ENCODE data around the gene WDR44. TPM values are rescaled to one million over a fixed set of nuclear protein-coding genes. Genes with fewer than 3 reads are reported as not detected.
A peak's percentile ranks its signal among the peaks of the same experiment; 100 is the strongest.

The WDR44 gene
- total RNA-seq, 4 donors from 2014 or later, result 10.8 to 31.2 (median 15.0) TPM

GRCh38 chrX:118325453-118325852 lies 20.5 kb upstream of the WDR44 start:
- no peaks in the 10 kb centered on the region for H3K36me3 ChIP-seq
- no peak overlapping the region for H3K27ac ChIP-seq
- H3K27me3 ChIP-seq, result no peaks in the 10 kb centered on the region
- 32% methylated on average over 2 of the region's 2 CpGs; no CpG with 5 or more reads in 1 of the 2 donors for WGBS, 2 donors (ENCODE audit: low coverage in 1 of 2)
- H3K4me1 ChIP-seq, result no peaks in the 10 kb centered on the region
- no peak for DNase-seq
- intact Hi-C loops (cut with DNase I; ENCODE audit: low total_unique reads), result no loop called here
- TF ChIP-seq, protein P1, sequence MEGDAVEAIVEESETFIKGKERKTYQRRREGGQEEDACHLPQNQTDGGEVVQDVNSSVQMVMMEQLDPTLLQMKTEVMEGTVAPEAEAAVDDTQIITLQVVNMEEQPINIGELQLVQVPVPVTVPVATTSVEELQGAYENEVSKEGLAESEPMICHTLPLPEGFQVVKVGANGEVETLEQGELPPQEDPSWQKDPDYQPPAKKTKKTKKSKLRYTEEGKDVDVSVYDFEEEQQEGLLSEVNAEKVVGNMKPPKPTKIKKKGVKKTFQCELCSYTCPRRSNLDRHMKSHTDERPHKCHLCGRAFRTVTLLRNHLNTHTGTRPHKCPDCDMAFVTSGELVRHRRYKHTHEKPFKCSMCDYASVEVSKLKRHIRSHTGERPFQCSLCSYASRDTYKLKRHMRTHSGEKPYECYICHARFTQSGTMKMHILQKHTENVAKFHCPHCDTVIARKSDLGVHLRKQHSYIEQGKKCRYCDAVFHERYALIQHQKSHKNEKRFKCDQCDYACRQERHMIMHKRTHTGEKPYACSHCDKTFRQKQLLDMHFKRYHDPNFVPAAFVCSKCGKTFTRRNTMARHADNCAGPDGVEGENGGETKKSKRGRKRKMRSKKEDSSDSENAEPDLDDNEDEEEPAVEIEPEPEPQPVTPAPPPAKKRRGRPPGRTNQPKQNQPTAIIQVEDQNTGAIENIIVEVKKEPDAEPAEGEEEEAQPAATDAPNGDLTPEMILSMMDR (IDR thresholded peaks at IDR 0.05), result peak in 1 of 5 experiments; percentile 11
- no peak for TF ChIP-seq EP300 (IDR thresholded peaks at IDR 0.05; ENCODE audit: low read depth)
- no peak for TF ChIP-seq POLR2AphosphoS5 (IDR thresholded peaks at IDR 0.05)
- in situ Hi-C loops (cut with MboI; ENCODE audit: low pct_ligation_motif_present in 1 of 4, low pct_unique_long_range_greater_than_20kb in 1 of 4, low sequenced_read_pairs in 3 of 4), result no loop called here
- H3K9me3 ChIP-seq, result no peaks in the 10 kb centered on the region
- H3K4me3 ChIP-seq, result no peak overlapping the region

DNA sequence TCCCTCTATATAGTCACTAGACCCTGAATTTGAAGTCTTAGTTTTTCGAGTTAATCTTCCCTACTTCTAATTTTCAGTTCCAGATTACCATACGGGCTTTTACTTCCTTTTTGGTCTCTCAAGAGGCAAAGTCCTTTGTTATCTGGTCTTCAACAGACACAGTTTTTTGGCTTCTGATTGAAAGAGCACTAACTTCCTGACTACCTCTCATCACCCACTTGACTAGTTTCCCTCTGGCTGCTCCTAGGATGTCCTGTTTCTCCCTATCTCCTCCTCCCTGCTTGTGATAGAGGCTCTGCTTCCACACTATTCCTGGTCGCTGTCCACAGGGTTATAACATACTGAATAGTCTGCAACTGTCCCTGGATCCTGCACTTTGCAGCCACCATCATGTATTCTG lies 16.7 kb upstream of the WDR44 start:
- in situ Hi-C loops (cut with MboI; ENCODE audit: low pct_ligation_motif_present in 1 of 4, low pct_unique_long_range_greater_than_20kb in 1 of 4, low sequenced_read_pairs in 3 of 4), result no loop called here
- DNase-seq, result no peak
- WGBS, 2 donors (ENCODE audit: low coverage in 1 of 2), result 56% methylated on average over 3 of the region's 3 CpGs; no CpG with 5 or more reads in 1 of the 2 donors
- Histone ChIP-seq H3K36me3 (no peaks in the 10 kb centered on the region), H3K27ac (no peak overlapping the region), H3K27me3 (no peaks in the 10 kb centered on the region), H3K4me3 (no peak overlapping the region), H3K9me3 (no peaks in the 10 kb centered on the region), H3K4me1 (no peaks in the 10 kb centered on the region)
- intact Hi-C loops (cut with DNase I; ENCODE audit: low total_unique reads), result no loop called here
- TF ChIP-seq, protein P1 (IDR thresholded peaks at IDR 0.05), result no peak

GRCh38 chrX:118337687-118338086 lies 8.2 kb upstream of the WDR44 start:
- Histone ChIP-seq H3K4me1 (no peaks in the 10 kb centered on the region), H3K9me3 (no peaks in the 10 kb centered on the region), H3K4me3 (no peak overlapping the region), H3K27me3 (no peaks in the 10 kb centered on the region), H3K36me3 (no peaks in the 10 kb centered on the region), H3K27ac (no peak overlapping the region)
- intact Hi-C loops (cut with DNase I; ENCODE audit: low total_unique reads) (no loop called here), in situ Hi-C loops (cut with MboI; ENCODE audit: low pct_ligation_motif_present in 1 of 4, low pct_unique_long_range_greater_than_20kb in 1 of 4, low sequenced_read_pairs in 3 of 4) (no loop called here)
- WGBS, 2 donors (ENCODE audit: low coverage in 1 of 2), result 72% methylated on average over 2 of the region's 2 CpGs; no CpG with 5 or more reads in 1 of the 2 donors
- no peak for TF ChIP-seq EP300 (IDR thresholded peaks at IDR 0.05; ENCODE audit: low read depth)
- TF ChIP-seq, protein P1 (IDR thresholded peaks at IDR 0.05), result no peak
- DNase-seq, result no peak

GRCh38 chrX:118338930-118339329 lies 7.0 kb upstream of the WDR44 start:
- no peaks in the 10 kb centered on the region for H3K27me3 ChIP-seq
- in situ Hi-C loops (cut with MboI; ENCODE audit: low pct_ligation_motif_present in 1 of 4, low pct_unique_long_range_greater_than_20kb in 1 of 4, low sequenced_read_pairs in 3 of 4), result no loop called here
- intact Hi-C loops (cut with DNase I; ENCODE audit: low total_unique reads), result no loop called here
- TF ChIP-seq, protein P1 (IDR thresholded peaks at IDR 0.05), result no peak
- H3K4me1 ChIP-seq, result no peaks in the 10 kb centered on the region
- no peaks in the 10 kb centered on the region for H3K9me3 ChIP-seq
- H3K36me3 ChIP-seq, result no peaks in the 10 kb centered on the region
- no peak for DNase-seq
- no peak overlapping the region for H3K4me3 ChIP-seq
- H3K27ac ChIP-seq, result no peak overlapping the region

All from transverse colon (tissue), 4 donors.